Tibial artery (tissue), 4 donors: ENCODE data around the gene CASP14.

ENCODE experiments used
- DNase-seq, 2 donors: peaks; one replicate each; pipeline ENCODE4 v3.0.0-alpha.2; 2019
- H3K27ac ChIP-seq, 2 donors: fragments of 200-600 bp; sonication (generic) in 1 of 2; 1 replicate in 1 of 2; 2 replicates in 1 of 2; pipeline ENCODE4 v1.5.1; 2018 to 2019; ENCODE audit warnings: mild to moderate bottlenecking in 1 of 2
- H3K27me3 ChIP-seq, 2 donors: fragments of 200-600 bp; sonication (generic) in 1 of 2; one replicate each; pipeline versions ENCODE4 v1.5.1 to v1.6.0; 2016 to 2019
- H3K36me3 ChIP-seq, 3 donors: fragments of 200-600 bp; sonication (generic) in 2 of 3; one replicate each; pipeline ENCODE4 v1.5.1; 2016 to 2019; ENCODE audit warnings: mild to moderate bottlenecking in 2 of 3
- H3K4me1 ChIP-seq, 4 donors: fragments of 200-600 bp; sonication (generic) in 2 of 4; 1 replicate in 3 of 4; 2 replicates in 1 of 4; pipeline ENCODE4 v1.5.1; 2016 to 2019
- H3K4me3 ChIP-seq, 2 donors: fragments of 200-600 bp; sonication (generic) in 1 of 2; 1 replicate in 1 of 2; 2 replicates in 1 of 2; pipeline ENCODE4 v1.5.1; 2018 to 2019; ENCODE audit warnings: mild to moderate bottlenecking in 2 of 2
- H3K9me3 ChIP-seq, 3 donors: fragments of 200-600 bp; sonication (generic) in 1 of 3; one replicate each; pipeline ENCODE4 v1.5.1; 2016 to 2019
- CTCF ChIP-seq, 2 experiments: fragments of 200-600 bp in 1 of 2; fragments of 450-650 bp in 1 of 2; IDR thresholded peaks; one replicate each; pipeline ENCODE4 v1.5.1; 2017 to 2019; ENCODE audit warnings: antibody characterized with exemption in 2 of 2, mild to moderate bottlenecking in 1 of 2, moderate library complexity in 1 of 2
- intact Hi-C: fragments of 100-400 bp; cut with DNase I; formaldehyde crosslinking; loops from one replicate; pipeline ENCODE4 v1.15.0; 2023; ENCODE audit warnings: low total_unique reads

CASP14 gene

GRCh38 chr19:15035795-15036311 lies 13.4 kb upstream of the CASP14 start:
- peaks cover 0 to 25% of the 10 kb centered on the region in 2 donors for H3K27me3 ChIP-seq
- H3K27ac ChIP-seq, result no peak overlapping the region
- no peaks in the 10 kb centered on the region for H3K36me3 ChIP-seq
- no peak overlapping the region for H3K4me3 ChIP-seq
- no peak for DNase-seq
- no peaks in the 10 kb centered on the region for H3K9me3 ChIP-seq
- no peak for TF ChIP-seq CTCF (IDR thresholded peaks at IDR 0.05)
- intact Hi-C loops, result no loop called here
- peaks cover 0 to 4% (median 0%) of the 10 kb centered on the region in 4 donors for H3K4me1 ChIP-seq

GRCh38 chr19:15037586-15037985 lies 11.7 kb upstream of the CASP14 start:
- H3K4me3 ChIP-seq, result no peak overlapping the region
- no peaks in the 10 kb centered on the region for H3K9me3 ChIP-seq
- H3K4me1 ChIP-seq, result peaks cover 0 to 4% (median 0%) of the 10 kb centered on the region in 4 donors
- H3K36me3 ChIP-seq, result no peaks in the 10 kb centered on the region
- peaks cover 0 to 39% of the 10 kb centered on the region in 2 donors for H3K27me3 ChIP-seq
- no peak overlapping the region for H3K27ac ChIP-seq
- intact Hi-C loops, result no loop called here
- no peak for TF ChIP-seq CTCF (IDR thresholded peaks at IDR 0.05)
- no peak for DNase-seq

GRCh38 chr19:15038294-15038693 lies 11.0 kb upstream of the CASP14 start:
- Histone ChIP-seq H3K36me3 (no peaks in the 10 kb centered on the region), H3K27me3 (peaks cover 0 to 35% of the 10 kb centered on the region in 2 donors), H3K4me3 (no peak overlapping the region), H3K4me1 (peaks cover 0 to 4% (median 0%) of the 10 kb centered on the region in 4 donors), H3K27ac (no peak overlapping the region), H3K9me3 (no peaks in the 10 kb centered on the region)
- intact Hi-C loops, result no loop called here
- no peak for TF ChIP-seq CTCF (IDR thresholded peaks at IDR 0.05)
- no peak for DNase-seq

- H3K4me1 ChIP-seq, result peaks cover 0 to 4% (median 0%) of the 10 kb centered on the region in 4 donors
- H3K4me3 ChIP-seq, result no peak overlapping the region
Measured at GRCh38 chr19:15042003-15042402, 7.3 kb upstream of the CASP14 start.

GRCh38 chr19:15042826-15043225 lies 6.5 kb upstream of the CASP14 start:
- Histone ChIP-seq H3K9me3 (no peaks in the 10 kb centered on the region), H3K4me3 (no peak overlapping the region), H3K36me3 (no peaks in the 10 kb centered on the region), H3K4me1 (peaks cover 0 to 4% (median 0%) of the 10 kb centered on the region in 4 donors), H3K27me3 (peaks cover 0 to 23% of the 10 kb centered on the region in 2 donors), H3K27ac (no peak overlapping the region)
- intact Hi-C loops, result no loop called here
- no peak for TF ChIP-seq CTCF (IDR thresholded peaks at IDR 0.05)
- no peak for DNase-seq

More at GRCh38 chr19:15042003-15042402, 7.3 kb upstream of the CASP14 start:
- Histone ChIP-seq H3K36me3 (no peaks in the 10 kb centered on the region), H3K9me3 (no peaks in the 10 kb centered on the region), H3K27ac (no peak overlapping the region), H3K27me3 (peaks cover 0 to 23% of the 10 kb centered on the region in 2 donors)
- no peak for TF ChIP-seq CTCF (IDR thresholded peaks at IDR 0.05)
- intact Hi-C loops, result no loop called here
- DNase-seq, result no peak

GRCh38 chr19:15045506-15045905 lies 3.8 kb upstream of the CASP14 start:
- Histone ChIP-seq H3K27ac (no peak overlapping the region), H3K4me1 (no peaks in the 10 kb centered on the region), H3K9me3 (no peaks in the 10 kb centered on the region), H3K27me3 (peaks cover 0 to 21% of the 10 kb centered on the region in 2 donors), H3K4me3 (no peak overlapping the region), H3K36me3 (no peaks in the 10 kb centered on the region)
- no peak for TF ChIP-seq CTCF (IDR thresholded peaks at IDR 0.05)
- intact Hi-C loops, result no loop called here
- no peak for DNase-seq
